ENCODE measurements around the gene PEX16.

Gene PEX16

DNA sequence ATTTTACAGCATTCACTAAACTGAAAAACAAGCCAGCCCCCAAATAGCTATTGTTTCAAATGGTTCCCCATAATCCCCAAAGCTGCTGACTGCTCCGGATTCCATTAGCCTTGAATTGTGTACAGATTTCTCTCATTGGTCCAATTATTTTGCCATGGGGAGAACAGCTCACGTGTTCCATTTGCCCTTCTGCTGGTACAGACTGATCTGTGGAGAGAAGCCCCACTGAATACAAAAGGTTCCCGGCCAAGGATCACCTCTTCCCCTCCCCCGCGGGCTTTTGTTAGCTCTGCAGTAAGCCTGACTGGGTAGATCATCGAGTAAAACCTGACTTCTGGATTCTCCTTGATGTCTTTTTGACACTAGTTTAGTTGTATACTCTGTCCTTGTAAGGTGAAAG, 41.3 kb downstream of the PEX16 start:
- no peak for DNase-seq

DNA sequence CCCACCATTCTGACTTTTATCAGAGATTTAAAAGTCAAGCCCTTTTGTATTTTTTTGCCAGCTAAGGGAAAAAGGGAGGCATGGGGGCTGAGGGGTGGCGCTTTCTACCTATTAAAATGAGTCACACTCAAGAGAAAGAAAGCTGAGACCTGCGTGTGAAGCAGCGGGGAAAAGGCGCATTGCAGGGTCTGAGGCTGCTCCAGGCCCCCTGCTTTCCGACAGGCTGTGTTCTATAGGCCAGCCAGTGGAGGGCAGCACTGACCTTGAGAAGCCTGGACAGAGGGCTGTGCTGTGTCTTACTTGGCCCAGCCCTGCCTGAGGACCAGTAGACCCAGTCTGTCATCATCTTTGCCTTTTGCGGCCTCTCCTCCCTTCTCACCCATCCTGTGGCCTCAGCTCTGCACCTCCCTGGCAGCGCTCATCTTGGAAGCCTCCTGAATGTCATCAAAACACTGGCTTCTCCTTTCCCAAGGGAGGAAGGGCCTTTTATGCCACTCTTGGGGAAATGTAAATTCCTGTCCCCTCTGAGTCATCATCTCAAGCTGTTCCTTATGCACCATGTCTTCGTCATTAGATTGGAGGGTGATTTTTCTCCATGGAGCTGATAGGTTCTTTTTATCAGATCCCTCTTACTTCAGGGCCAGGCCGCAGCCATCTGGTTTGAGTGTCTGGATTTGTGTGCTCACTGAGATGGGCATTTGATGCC, 44.9 kb downstream of the PEX16 start:
- DNase-seq, result peak; percentile 39 to 72 (median 50)

DNA sequence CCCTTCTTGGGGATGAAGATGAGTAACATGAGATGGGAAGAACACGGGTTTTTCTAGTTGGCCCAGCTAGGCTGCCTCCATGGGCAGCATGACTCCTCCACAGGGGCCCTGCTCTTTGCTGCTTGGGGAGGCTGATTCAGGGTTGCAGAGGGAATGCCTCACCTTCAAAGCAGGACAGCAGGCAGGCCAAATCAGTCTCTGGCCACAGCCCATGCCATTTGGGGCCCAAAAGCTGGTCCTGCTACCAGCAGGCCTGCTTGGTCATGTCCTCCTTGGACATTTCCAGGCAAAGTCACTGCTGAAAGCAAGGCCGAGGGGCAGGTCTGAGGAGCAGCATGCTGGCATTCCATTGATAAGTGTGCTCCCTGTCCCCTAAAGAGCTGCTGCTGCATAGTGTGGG, 46.0 kb downstream of the PEX16 start:
- no peak for DNase-seq

DNA sequence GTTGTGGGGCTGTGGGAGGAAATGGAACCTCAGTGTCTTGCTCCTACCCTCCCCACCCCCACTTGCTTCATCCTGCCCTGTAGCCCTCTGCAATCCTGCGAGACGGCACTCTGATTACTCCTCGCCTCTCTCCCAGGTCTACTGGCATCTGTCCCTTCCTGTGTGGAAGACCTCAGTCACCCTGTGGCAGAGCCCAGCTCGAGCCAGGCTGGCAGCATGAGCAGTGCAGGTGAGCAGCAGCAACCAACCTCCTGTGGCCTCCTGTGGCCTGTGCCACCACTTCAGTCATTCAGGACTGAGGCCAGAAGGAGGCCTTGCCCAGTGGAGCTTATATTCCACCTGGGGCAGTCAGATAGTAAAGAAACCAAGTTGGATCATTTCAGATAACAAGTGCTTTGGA, 47.0 kb downstream of the PEX16 start:
- no peak for DNase-seq

DNA sequence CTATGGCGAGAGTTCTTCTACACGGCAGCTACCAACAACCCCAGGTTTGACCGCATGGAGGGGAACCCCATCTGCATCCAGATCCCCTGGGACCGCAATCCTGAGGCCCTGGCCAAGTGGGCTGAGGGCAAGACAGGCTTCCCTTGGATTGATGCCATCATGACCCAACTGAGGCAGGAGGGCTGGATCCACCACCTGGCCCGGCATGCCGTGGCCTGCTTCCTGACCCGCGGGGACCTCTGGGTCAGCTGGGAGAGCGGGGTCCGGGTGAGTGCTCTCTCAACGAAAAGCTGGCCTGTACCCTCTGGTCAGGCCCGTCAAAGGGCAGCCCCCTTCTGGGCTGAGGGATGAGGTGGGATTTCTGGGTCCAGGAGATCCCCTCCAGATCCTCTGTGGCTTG, 48.1 kb downstream of the PEX16 start:
- no peak for DNase-seq

DNA sequence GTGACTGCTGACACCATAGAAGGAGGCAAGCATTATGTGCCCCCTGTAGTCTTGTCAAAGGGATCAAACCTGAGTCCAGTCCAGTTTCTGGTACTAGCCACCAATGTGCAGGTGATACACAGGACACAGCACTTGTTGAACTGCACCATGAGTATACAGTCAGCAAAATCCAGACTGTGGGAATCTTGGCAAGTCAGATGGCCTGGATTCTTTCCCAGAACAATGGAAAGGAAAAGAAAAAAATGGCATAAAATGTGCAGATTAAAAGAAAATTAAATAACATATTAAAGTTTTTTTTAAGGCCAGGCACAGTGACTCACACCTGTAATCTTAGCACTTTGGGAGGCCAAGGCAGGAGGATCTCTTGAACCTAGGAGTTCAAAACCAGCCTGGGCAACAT, 53.6 kb downstream of the PEX16 start:
- no peak for DNase-seq

DNA sequence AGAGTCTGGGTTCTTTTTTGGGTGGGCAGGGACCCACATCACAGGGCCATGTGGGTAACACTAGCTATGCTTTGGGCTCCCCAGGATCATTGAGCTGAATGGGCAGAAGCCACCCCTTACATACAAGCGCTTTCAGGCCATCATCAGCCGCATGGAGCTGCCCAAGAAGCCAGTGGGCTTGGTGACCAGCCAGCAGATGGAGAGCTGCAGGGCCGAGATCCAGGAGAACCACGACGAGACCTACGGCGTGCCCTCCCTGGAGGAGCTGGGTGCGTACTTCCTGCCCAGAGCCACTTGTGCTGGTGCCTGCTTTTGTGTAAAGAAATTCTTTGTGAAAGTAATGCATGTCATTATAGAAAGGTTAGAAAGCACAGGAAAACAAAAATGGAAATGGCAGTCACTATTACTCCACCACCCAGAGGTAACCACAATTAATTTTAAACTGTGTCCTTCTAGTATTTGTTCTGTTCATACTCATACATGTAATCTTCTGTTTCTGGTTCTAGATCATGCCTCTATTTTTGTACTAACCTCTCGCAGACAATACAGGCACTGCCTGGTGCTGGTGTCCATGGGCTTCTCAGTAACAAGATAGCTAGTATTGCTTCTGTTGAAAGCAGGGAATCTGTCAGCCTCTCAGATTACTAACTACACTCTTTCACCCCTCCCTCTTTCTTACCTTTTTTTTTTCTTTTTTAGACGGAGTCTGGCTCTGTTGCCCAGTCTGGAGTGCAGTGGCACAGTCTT, 56.7 kb downstream of the PEX16 start:
- no peak for DNase-seq

DNA sequence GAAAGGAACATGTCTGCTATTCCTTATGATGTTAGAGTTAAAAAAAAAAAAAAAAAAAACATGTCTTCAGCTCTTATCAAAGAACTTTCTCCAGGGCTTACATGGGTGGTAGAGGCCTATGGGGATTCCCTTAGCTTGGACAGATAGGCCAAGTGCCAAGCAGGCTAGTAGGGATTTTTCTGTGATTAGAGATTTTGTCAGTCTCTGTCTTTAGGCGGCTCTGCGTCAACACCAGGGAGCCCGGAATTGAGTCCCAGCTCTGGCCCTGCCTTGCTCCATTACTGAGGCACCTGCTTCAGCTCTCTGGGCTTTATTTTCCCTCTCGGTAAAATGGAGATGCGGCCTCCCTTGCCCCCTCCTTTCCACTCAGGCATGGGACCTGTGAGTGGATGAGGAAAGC, 57.3 kb downstream of the PEX16 start:
- DNase-seq, result no peak

Data from NCI-H1417 (cell line).